Glutamatergic neuron (in vitro differentiated cells): Measurements from ENCODE around the gene ALOX5AP. TPM values are rescaled to one million over a fixed set of nuclear protein-coding genes. Genes with fewer than 3 reads are reported as not detected.

Experiments
- DNase-seq: peaks from one replicate; pipeline ENCODE4 v3.0.0; 2022
- H3K27ac Mint-ChIP-seq: one replicate; pipeline ENCODE4 v1.8.0; 2020; ENCODE audit warnings: mild to moderate bottlenecking, mixed read lengths, inconsistent platforms; ENCODE audit not compliant: unreplicated experiment
- H3K27me3 Mint-ChIP-seq: one replicate; pipeline ENCODE4 v1.8.0; 2020; ENCODE audit warnings: mild to moderate bottlenecking, moderate library complexity, mixed read lengths, inconsistent platforms; ENCODE audit not compliant: unreplicated experiment
- H3K36me3 Mint-ChIP-seq: one replicate; pipeline ENCODE4 v1.8.0; 2020; ENCODE audit warnings: mild to moderate bottlenecking, mixed read lengths, inconsistent platforms; ENCODE audit not compliant: unreplicated experiment
- H3K4me1 Mint-ChIP-seq: one replicate; pipeline ENCODE4 v1.8.0; 2020; ENCODE audit warnings: mild to moderate bottlenecking, low read depth, mixed read lengths, inconsistent platforms; ENCODE audit not compliant: unreplicated experiment
- H3K4me3 Mint-ChIP-seq: one replicate; pipeline ENCODE4 v1.8.0; 2020; ENCODE audit warnings: mild to moderate bottlenecking, mixed read lengths, inconsistent platforms; ENCODE audit not compliant: unreplicated experiment
- H3K9me3 Mint-ChIP-seq: one replicate; pipeline ENCODE4 v1.8.0; 2020; ENCODE audit warnings: mild to moderate bottlenecking, moderate library complexity, mixed read lengths, inconsistent platforms; ENCODE audit not compliant: unreplicated experiment
- total RNA-seq: library from RNA; stranded (reverse); fragmentation: NEBNext Ultra II Directional; extraction: Animal tissue kit (Norgen Biotek cat#: 25700); gene quantifications from one replicate; pipeline ENCODE4 v1.2.1, GENCODE V29; 2021; ENCODE audit not compliant: unreplicated experiment
- TF ChIP-seq, protein P1 (sequence below): fragments of 200-600 bp; sonication (generic); IDR thresholded peaks from one replicate; pipeline ENCODE4 v1.5.0; 2021; ENCODE audit not compliant: partially characterized antibody, unreplicated experiment

ALOX5AP gene
- total RNA-seq, 1 donor from 2014 or later, result 0.81 TPM

DNA sequence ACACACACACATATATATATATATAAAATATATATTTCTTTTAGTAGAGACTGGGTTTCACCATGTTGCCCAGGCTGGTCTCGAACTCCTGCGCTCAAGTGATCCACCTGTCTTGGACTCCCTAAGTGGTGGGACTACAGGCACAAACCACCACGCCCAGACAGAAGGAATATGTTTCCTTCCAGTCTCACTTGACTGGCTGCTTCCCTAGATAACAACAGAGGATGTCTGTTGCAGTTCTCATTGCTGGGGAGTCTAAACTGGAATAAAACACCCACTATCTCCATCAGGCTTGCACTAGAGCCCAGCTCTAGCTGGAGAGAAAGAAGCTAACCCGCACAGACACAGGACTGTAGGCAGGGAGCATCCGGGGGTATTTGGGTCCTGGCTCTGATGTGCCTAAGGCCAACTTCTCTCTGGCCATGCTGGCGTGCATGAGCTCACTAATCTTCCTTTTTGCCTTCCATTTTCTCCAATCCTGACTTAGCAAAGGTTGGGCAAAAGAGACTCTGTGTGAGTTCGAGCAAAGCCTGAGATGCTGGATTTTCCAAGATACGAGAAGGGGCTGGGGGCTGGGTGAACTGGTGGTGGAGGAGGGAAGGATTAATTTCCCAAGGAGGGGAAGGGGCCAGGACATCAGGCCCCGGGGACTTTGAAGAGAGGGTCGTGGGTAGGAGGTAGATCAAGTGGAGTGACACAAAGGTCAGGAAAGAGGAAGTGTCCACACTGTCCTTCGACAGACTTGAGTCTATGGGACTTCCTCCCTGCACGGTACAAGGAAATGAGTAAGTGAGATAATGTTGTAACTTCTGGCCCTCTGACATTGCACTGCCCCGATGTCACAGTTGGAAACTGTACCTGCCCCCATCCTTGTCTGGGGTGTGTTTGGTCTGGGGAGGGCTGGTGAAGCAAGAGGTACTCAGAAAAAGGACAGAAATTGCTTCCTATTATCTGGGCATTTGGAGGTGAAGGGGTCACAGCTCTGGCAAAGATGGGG is 22.5 kb upstream of the ALOX5AP start:
- H3K27me3 Mint-ChIP-seq, result no peaks in the 10 kb centered on the region
- H3K9me3 Mint-ChIP-seq, result no peaks in the 10 kb centered on the region
- no peak overlapping the region for H3K27ac Mint-ChIP-seq

DNA sequence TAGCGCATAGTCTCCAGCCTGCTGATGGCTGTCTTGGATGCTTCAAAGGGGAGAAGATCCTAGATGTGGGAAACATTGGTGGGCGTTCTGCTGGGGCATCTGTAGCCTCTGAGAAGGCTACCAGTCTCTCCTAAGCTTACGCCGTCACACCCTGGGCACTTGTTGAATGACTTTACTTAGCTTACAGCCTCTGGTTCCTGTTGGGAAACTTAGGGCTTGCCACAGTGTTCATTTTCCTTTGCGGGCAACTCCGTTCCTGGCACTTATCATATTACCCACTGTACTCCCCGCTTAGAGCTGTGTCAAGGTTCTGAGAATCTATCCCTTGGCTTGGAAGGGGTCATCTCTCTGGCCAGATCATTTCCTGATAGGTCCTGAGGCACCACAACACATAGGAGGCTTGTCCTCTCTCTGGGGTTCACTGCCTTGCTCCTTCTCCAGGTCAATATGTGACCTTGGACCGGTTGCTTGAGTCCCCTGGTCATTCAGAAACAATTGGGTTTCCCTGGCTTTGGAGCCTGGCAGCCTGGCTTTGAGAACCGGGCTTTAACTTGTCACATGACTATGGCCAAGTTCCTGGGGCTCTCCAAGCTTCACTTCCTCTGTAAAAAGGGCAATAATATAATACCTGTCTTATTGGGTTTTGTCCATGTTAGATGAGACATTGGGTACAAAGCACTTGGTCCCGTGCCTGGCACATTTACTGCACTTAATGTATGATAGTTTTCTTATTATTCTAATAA is 20.5 kb upstream of the ALOX5AP start:
- peaks cover 2% of the 10 kb centered on the region for H3K9me3 Mint-ChIP-seq
- H3K4me3 Mint-ChIP-seq, result no peak overlapping the region
- TF ChIP-seq, protein P1, sequence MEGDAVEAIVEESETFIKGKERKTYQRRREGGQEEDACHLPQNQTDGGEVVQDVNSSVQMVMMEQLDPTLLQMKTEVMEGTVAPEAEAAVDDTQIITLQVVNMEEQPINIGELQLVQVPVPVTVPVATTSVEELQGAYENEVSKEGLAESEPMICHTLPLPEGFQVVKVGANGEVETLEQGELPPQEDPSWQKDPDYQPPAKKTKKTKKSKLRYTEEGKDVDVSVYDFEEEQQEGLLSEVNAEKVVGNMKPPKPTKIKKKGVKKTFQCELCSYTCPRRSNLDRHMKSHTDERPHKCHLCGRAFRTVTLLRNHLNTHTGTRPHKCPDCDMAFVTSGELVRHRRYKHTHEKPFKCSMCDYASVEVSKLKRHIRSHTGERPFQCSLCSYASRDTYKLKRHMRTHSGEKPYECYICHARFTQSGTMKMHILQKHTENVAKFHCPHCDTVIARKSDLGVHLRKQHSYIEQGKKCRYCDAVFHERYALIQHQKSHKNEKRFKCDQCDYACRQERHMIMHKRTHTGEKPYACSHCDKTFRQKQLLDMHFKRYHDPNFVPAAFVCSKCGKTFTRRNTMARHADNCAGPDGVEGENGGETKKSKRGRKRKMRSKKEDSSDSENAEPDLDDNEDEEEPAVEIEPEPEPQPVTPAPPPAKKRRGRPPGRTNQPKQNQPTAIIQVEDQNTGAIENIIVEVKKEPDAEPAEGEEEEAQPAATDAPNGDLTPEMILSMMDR, result no peak
- no peaks in the 10 kb centered on the region for H3K36me3 Mint-ChIP-seq
- H3K27ac Mint-ChIP-seq, result no peak overlapping the region
- no peak for DNase-seq
- no peaks in the 10 kb centered on the region for H3K27me3 Mint-ChIP-seq
- H3K4me1 Mint-ChIP-seq, result peaks cover 14% of the 10 kb centered on the region

More for the DNA sequence above, 22.5 kb upstream of the ALOX5AP start:
- Mint-ChIP-seq H3K4me1 (peaks cover 10% of the 10 kb centered on the region), H3K4me3 (no peak overlapping the region), H3K36me3 (no peaks in the 10 kb centered on the region)
- DNase-seq, result no peak
- TF ChIP-seq, protein P1, result no peak

DNA sequence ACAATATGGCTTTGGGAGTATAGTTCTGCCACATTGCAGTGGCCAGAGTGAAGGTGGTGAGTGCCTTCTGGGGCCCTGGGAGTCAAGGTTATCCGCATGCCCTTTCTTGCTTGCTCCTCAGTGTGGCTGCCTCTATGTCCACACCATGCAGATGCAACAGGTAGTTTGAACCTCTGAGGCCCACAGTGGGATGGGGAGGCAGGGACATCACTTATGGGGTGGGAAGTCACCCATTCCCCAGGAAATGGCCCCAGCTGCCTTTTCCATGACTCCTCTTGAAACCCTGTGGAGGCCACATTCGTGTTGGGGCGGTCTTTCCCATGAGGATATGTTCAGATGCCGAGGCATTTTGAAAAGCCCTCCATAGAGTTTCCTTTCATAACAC is 20.0 kb upstream of the ALOX5AP start:
- Mint-ChIP-seq H3K36me3 (no peaks in the 10 kb centered on the region), H3K27me3 (no peaks in the 10 kb centered on the region), H3K4me3 (no peak overlapping the region), H3K4me1 (peaks cover 17% of the 10 kb centered on the region), H3K27ac (no peak overlapping the region), H3K9me3 (peaks cover 5% of the 10 kb centered on the region)
- no peak for DNase-seq
- TF ChIP-seq, protein P1, result no peak

DNA sequence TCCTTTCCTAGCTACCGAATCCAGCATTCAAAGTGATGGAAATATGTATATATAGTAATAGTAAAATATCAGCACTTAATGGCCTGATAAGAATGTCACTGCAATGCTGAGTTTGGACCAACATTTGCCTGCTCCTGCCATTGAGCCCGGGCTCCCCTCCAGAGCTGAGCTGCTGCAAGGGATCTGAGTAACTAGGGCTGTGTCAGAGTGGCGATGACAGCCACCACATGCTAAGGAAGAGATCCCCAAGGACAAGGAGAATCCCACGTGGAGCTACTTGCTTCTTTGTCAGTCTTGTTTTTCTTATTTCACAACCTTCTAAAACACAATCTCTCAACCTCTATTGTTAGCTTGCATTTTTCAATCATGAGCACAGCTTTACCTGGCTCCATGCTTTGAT is 19.5 kb upstream of the ALOX5AP start:
- no peaks in the 10 kb centered on the region for H3K36me3 Mint-ChIP-seq
- peaks cover 22% of the 10 kb centered on the region for H3K4me1 Mint-ChIP-seq
- no peaks in the 10 kb centered on the region for H3K27me3 Mint-ChIP-seq
- TF ChIP-seq, protein P1, result no peak
- no peak overlapping the region for H3K4me3 Mint-ChIP-seq
- no peak overlapping the region for H3K27ac Mint-ChIP-seq
- peaks cover 5% of the 10 kb centered on the region for H3K9me3 Mint-ChIP-seq
- DNase-seq, result no peak
